Kidney (tissue), 14 donors: ENCODE data around the gene PLA2G4B. TPM values are rescaled to one million over a fixed set of nuclear protein-coding genes. Genes with fewer than 3 reads are reported as not detected.

Experiments used
- DNase-seq, 5 donors: peaks; one replicate each; pipeline ENCODE4 v3.0.0-alpha.2; 2013 to 2020
- FAIRE-seq: peaks from 2 replicates; lab custom pipeline; 2012; peaks lifted over from hg19 to GRCh38; lab: Jason Lieb, UNC
- H3K27ac ChIP-seq, 2 donors: one replicate each; pipeline ENCODE4 v1.7.0; 2013; ENCODE audit warnings: low read depth in 2 of 2, low read length in 2 of 2, inconsistent platforms in 1 of 2
- H3K27me3 ChIP-seq: one replicate; pipeline ENCODE4 v1.7.1; 2013; ENCODE audit warnings: low read length, inconsistent platforms; ENCODE audit not compliant: control insufficient read depth, insufficient read depth
- H3K36me3 ChIP-seq, 3 donors: one replicate each; pipeline versions ENCODE4 v1.7.0 to v1.7.1; 2013; ENCODE audit warnings: low read length in 3 of 3, control low read depth in 1 of 3, inconsistent platforms in 1 of 3; ENCODE audit not compliant: insufficient read depth in 3 of 3, control insufficient read depth in 2 of 3
- H3K4me1 ChIP-seq, 3 donors: one replicate each; pipeline versions ENCODE4 v1.7.0 to v1.7.1; 2013; ENCODE audit warnings: low read length in 3 of 3, inconsistent platforms in 1 of 3, low read depth in 1 of 3; ENCODE audit not compliant: control insufficient read depth in 2 of 3, insufficient read depth in 2 of 3
- H3K4me3 ChIP-seq, 3 donors: one replicate each; pipeline versions ENCODE4 v1.7.0 to v1.8.1; 2013; ENCODE audit warnings: low read length in 3 of 3, control low read depth in 1 of 3, inconsistent platforms in 1 of 3
- H3K9ac ChIP-seq, 3 donors: one replicate each; pipeline versions ENCODE4 v1.7.0 to v1.7.1; 2013; ENCODE audit warnings: low read length in 3 of 3, control low read depth in 1 of 3, inconsistent platforms in 1 of 3
- H3K9me3 ChIP-seq, 3 donors: one replicate each; pipeline versions ENCODE4 v1.7.0 to v1.7.1; 2013; ENCODE audit warnings: low read length in 3 of 3, control low read depth in 1 of 3, inconsistent platforms in 1 of 3; ENCODE audit not compliant: control insufficient read depth in 2 of 3, insufficient read depth in 1 of 3
- intact Hi-C: fragments of 100-400 bp; cut with DNase I; formaldehyde crosslinking; loops from one replicate; pipeline ENCODE4 v1.11.1; 2022
- polyA plus RNA-seq: library from polyadenylated mRNA; stranded (reverse); fragments of 350-450 nt; fragmentation: Illumina TruSeq; extraction: RNeasy Lipid Tissue Mini Kit (QIAGEN cat#74804); gene quantifications from one replicate; pipeline ENCODE4 v1.2.3, GENCODE V29; 2014; ENCODE audit warnings: low read depth, low replicate concordance; ENCODE audit not compliant: insufficient read depth
- total RNA-seq: library from RNA; stranded (reverse); fragmentation: NEBNext Ultra II Directional; extraction: Animal tissue kit (Norgen Biotek cat#: 25700); gene quantifications from one replicate; pipeline ENCODE4 v1.2.1, GENCODE V29; 2021
- TF ChIP-seq, protein P1 (sequence below): IDR thresholded peaks from 3 replicates; pipeline ENCODE4 v1.5.1; 2012; ENCODE audit warnings: mild to moderate bottlenecking, moderate library complexity, borderline replicate concordance; ENCODE audit not compliant: insufficient read depth; ENCODE audit errors: extremely low read depth
- donor health status: control.
- donor health status: control.
- donor health status: control.
- donor health status: control.
- donor health status: control.
- donor health status: DM: yes; HTN: yes; CAD: no.
- donor health status: Normal renal cell carcinoma (clear cell type).

PLA2G4B gene
- total and polyA plus RNA-seq, 2 donors from 2014 or later, result 4.8 to 8.3 TPM

DNA sequence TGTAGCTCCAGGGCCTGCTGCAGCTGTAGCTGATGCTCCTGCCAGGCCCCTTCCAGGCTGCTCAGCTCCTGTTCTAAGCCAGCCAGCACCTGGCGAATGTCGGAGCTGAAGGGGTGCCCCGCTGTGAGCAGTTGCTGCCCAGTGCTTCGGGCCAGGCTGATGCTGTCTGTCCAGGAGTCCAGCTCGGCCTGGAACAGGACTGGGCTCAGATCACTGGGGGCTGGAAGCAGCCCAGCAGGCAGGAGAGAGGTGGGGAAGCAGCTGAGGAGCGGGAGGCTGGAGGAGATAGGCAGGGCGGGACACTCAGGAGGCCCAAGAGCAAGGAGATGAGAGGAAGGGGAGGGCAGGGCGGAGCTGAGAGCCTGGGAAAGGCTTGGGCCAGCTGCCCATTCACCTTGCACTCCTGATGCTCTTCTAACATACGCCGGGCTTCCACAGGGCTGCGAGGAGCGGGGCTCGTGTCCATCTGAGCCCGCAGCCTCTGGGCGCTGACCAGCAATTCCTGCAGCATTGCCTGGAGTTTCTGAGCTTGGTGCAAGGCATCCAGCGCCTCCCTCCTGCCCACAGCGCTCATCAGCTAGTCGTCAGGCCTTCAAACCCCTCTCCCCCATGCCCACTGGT, 23.2 kb downstream of the PLA2G4B start:
- DNase-seq, result no peak
- H3K9ac ChIP-seq, result no peak overlapping the region
- TF ChIP-seq, protein P1, sequence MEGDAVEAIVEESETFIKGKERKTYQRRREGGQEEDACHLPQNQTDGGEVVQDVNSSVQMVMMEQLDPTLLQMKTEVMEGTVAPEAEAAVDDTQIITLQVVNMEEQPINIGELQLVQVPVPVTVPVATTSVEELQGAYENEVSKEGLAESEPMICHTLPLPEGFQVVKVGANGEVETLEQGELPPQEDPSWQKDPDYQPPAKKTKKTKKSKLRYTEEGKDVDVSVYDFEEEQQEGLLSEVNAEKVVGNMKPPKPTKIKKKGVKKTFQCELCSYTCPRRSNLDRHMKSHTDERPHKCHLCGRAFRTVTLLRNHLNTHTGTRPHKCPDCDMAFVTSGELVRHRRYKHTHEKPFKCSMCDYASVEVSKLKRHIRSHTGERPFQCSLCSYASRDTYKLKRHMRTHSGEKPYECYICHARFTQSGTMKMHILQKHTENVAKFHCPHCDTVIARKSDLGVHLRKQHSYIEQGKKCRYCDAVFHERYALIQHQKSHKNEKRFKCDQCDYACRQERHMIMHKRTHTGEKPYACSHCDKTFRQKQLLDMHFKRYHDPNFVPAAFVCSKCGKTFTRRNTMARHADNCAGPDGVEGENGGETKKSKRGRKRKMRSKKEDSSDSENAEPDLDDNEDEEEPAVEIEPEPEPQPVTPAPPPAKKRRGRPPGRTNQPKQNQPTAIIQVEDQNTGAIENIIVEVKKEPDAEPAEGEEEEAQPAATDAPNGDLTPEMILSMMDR, result no peak
- no peaks in the 10 kb centered on the region for H3K36me3 ChIP-seq
- no peak overlapping the region for H3K4me3 ChIP-seq
- no peak overlapping the region for H3K27ac ChIP-seq
- no peaks in the 10 kb centered on the region for H3K27me3 ChIP-seq
- no peak for FAIRE-seq
- H3K9me3 ChIP-seq, result no peaks in the 10 kb centered on the region
- H3K4me1 ChIP-seq, result no peaks in the 10 kb centered on the region
- intact Hi-C loops, result no loop called here

DNA sequence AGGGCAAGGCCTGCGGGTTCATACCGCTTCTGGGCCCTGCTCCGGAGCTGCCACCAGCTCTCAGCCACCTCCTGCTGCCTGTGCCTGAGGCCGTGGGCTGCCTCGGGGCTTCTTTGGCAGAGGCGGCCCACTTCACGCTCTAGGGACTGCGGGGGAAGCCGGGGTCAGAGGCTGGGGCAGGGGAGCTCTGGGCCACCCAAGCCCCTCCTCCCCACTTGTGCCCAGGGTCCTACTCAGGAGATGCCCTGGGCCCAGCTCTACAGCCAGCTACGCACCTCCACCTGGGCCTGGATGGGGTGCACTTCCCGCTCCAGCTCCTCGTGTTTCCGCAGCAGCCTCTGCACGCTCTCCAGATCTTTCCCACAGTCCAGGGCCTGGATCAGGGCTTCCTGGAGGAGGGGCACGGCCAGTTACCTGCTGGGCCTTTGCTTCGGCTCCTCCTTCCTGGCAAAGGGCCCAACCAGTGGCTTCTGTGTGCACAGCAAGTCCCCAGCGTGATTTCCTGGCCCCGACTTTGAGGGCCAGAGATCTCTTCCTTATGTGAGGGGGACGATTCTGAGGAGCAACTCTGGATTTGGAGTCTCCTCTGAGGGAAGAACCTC, 24.0 kb downstream of the PLA2G4B start:
- no peak overlapping the region for H3K4me3 ChIP-seq
- intact Hi-C loops, result no loop called here
- no peak overlapping the region for H3K9ac ChIP-seq
- H3K27ac ChIP-seq, result no peak overlapping the region
- H3K27me3 ChIP-seq, result no peaks in the 10 kb centered on the region
- H3K4me1 ChIP-seq, result no peaks in the 10 kb centered on the region
- FAIRE-seq (no peak), DNase-seq (no peak)
- no peaks in the 10 kb centered on the region for H3K36me3 ChIP-seq
- H3K9me3 ChIP-seq, result no peaks in the 10 kb centered on the region
- TF ChIP-seq, protein P1, result no peak

DNA sequence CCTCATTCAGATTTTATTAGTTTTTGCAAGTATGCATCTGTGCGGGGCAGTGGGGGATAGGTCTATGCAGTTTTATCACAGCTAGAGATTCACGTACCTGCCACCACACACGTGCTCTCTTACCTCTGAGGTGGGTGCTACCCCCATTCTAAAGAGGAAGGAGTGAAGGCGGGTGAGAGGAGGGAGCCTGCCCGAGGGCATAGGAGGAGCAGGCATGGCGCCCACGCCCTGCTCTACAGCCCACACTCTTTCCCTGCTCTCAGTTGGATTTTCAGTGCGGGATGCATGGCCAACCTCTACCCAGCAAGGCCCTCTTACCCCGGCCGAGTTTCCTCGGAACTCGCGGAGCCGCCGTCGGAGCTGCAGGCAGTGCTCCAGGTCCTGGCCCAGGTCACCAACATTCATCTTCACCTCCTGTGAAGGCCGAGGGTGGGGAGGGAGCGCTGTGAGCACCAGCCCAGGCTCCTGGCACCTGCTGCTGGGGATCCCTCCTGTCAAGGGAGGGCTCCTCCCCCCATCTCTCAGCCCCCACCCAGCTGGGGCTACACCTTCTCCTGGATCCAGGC, 26.9 kb downstream of the PLA2G4B start:
- DNase-seq, result no peak
- no peaks in the 10 kb centered on the region for H3K27me3 ChIP-seq
- FAIRE-seq, result no peak
- no peaks in the 10 kb centered on the region for H3K36me3 ChIP-seq
- no peaks in the 10 kb centered on the region for H3K4me1 ChIP-seq
- H3K9ac ChIP-seq, result no peak overlapping the region
- no peak overlapping the region for H3K4me3 ChIP-seq
- H3K9me3 ChIP-seq, result no peaks in the 10 kb centered on the region
- intact Hi-C loops, result no loop called here
- H3K27ac ChIP-seq, result no peak overlapping the region
- TF ChIP-seq, protein P1, result no peak
